MM.1S (cell line): ENCODE data around the gene IFNW1.
"Not testable (repeated sequence)": the region's sequence is repeated elsewhere in the genome, so short reads cannot be mapped to it uniquely, and the experiment has no call there.

Experiments used
- DNase-seq: peaks from one replicate; pipeline ENCODE4 v3.0.0-alpha.2; 2015
- H2AFZ ChIP-seq: fragments of 300-600 bp; sonication (generic); 2 replicates; pipeline ENCODE4 v1.6.0; 2016; ENCODE audit warnings: antibody characterized with exemption, low read length
- H3F3A ChIP-seq: fragments of 300-600 bp; sonication (generic); 2 replicates; pipeline ENCODE4 v1.6.1; 2016; ENCODE audit warnings: mild to moderate bottlenecking, antibody characterized with exemption, low read length, moderate library complexity, mixed read lengths; ENCODE audit not compliant: insufficient read depth
- H3K27ac ChIP-seq: fragments of 300-600 bp; sonication (generic); 2 replicates; pipeline ENCODE4 v1.5.1; 2016; ENCODE audit warnings: mild to moderate bottlenecking, low read length
- H3K27me3 ChIP-seq: fragments of 300-600 bp; sonication (generic); replicated peaks from 2 replicates; pipeline ENCODE4 v1.6.0; 2016; ENCODE audit warnings: low read length; ENCODE audit not compliant: insufficient read depth
- H3K36me3 ChIP-seq: fragments of 300-600 bp; sonication (generic); replicated peaks from 2 replicates; pipeline ENCODE4 v1.6.1; 2016; ENCODE audit warnings: mild to moderate bottlenecking, low read length, mixed read lengths; ENCODE audit not compliant: insufficient read depth
- H3K4me1 ChIP-seq: fragments of 300-600 bp; sonication (generic); 2 replicates; pipeline ENCODE4 v1.6.1; 2016; ENCODE audit warnings: low read length, mixed read lengths
- H3K4me2 ChIP-seq: fragments of 300-600 bp; sonication (generic); 2 replicates; pipeline ENCODE4 v1.6.0; 2016; ENCODE audit warnings: low read depth, low read length
- H3K4me3 ChIP-seq: fragments of 300-600 bp; sonication (generic); 2 replicates; pipeline ENCODE4 v1.5.1; 2016; ENCODE audit warnings: low read length, mixed read lengths
- H3K79me2 ChIP-seq: fragments of 300-600 bp; sonication (generic); 2 replicates; pipeline ENCODE4 v1.6.1; 2016; ENCODE audit warnings: mixed run types, low read length, mixed read lengths
- H3K9ac ChIP-seq: fragments of 300-600 bp; sonication (generic); 2 replicates; pipeline ENCODE4 v1.6.1; 2016; ENCODE audit warnings: low read length, mixed read lengths
- H3K9me2 ChIP-seq: fragments of 300-600 bp; sonication (generic); replicated peaks from 2 replicates; pipeline ENCODE4 v1.6.1; 2016; ENCODE audit warnings: mild to moderate bottlenecking, low read length, mixed read lengths; ENCODE audit not compliant: insufficient read depth
- H3K9me3 ChIP-seq: fragments of 300-600 bp; sonication (generic); replicated peaks from 2 replicates; pipeline ENCODE4 v1.6.1; 2016; ENCODE audit warnings: mild to moderate bottlenecking, low read length, mixed read lengths; ENCODE audit not compliant: insufficient read depth
- H4K20me1 ChIP-seq: fragments of 300-600 bp; sonication (generic); 2 replicates; pipeline ENCODE4 v1.6.1; 2016; ENCODE audit warnings: mild to moderate bottlenecking, low read length, moderate library complexity, mixed read lengths; ENCODE audit not compliant: insufficient read depth
- CTCF ChIP-seq: fragments of 300-600 bp; sonication (generic); IDR thresholded peaks from 2 replicates; pipeline ENCODE4 v1.5.1; 2016; ENCODE audit warnings: antibody characterized with exemption, low read length, mixed read lengths
- EZH2 ChIP-seq: fragments of 300-600 bp; sonication (generic); optimal IDR thresholded peaks from 2 replicates; pipeline ENCODE3; 2017; ENCODE audit warnings: low read depth, mild to moderate bottlenecking, antibody characterized with exemption, low read length, mixed read lengths
- EZH2phosphoT487 ChIP-seq: fragments of 300-600 bp; sonication (generic); IDR thresholded peaks from 2 replicates; pipeline ENCODE4 v1.6.1; 2018; ENCODE audit warnings: antibody characterized with exemption, low read length

IFNW1 gene

GRCh38 chr9:21172156-21172555 is 30.5 kb upstream of the IFNW1 start:
- TF ChIP-seq CTCF (no peak), EZH2phosphoT487 (no peak), EZH2 (no peak)
- Histone ChIP-seq H3K36me3 (no peaks in the 10 kb centered on the region), H3K4me3 (no peak overlapping the region), H4K20me1 (no peaks in the 10 kb centered on the region), H3K27ac (no peak overlapping the region), H3K9ac (no peak overlapping the region), H3K79me2 (no peaks in the 10 kb centered on the region), H3K27me3 (no peaks in the 10 kb centered on the region), H3K9me2 (no peaks in the 10 kb centered on the region), H3K4me1 (no peaks in the 10 kb centered on the region), H3K9me3 (no peaks in the 10 kb centered on the region), H2AFZ (no peak overlapping the region), H3K4me2 (no peak overlapping the region), H3F3A (no peaks in the 10 kb centered on the region)
- DNase-seq = no peak

- Histone ChIP-seq H3F3A (no peaks in the 10 kb centered on the region), H3K9ac (no peak overlapping the region), H4K20me1 (no peaks in the 10 kb centered on the region), H3K79me2 (no peaks in the 10 kb centered on the region), H3K4me1 (no peaks in the 10 kb centered on the region), H3K9me3 (no peaks in the 10 kb centered on the region), H3K9me2 (no peaks in the 10 kb centered on the region), H3K27ac (no peak overlapping the region), H2AFZ (no peak overlapping the region), H3K4me2 (no peak overlapping the region), H3K27me3 (no peaks in the 10 kb centered on the region), H3K36me3 (no peaks in the 10 kb centered on the region), H3K4me3 (no peak overlapping the region)
- no peak for TF ChIP-seq EZH2
- no peak for TF ChIP-seq CTCF
- TF ChIP-seq EZH2phosphoT487 = no peak
- no peak for DNase-seq
These were observed 29.7 kb upstream of the IFNW1 start for GRCh38 chr9:21171351-21171750.

- H3K4me1 ChIP-seq, DNase-seq, H3K4me2 ChIP-seq, H3K9me2 ChIP-seq, H3K4me3 ChIP-seq, H2AFZ ChIP-seq, H3K36me3 ChIP-seq, H4K20me1 ChIP-seq, H3K9ac ChIP-seq, H3K79me2 ChIP-seq, H3K27ac ChIP-seq, H3K27me3 ChIP-seq, H3K9me3 ChIP-seq, H3F3A ChIP-seq: not testable (repeated sequence)
These were observed 24.9 kb upstream of the IFNW1 start, which contains the start of gene IFNA21 for GRCh38 chr9:21166560-21166959. IFNA21 (minus strand) TSS chr9:21166660; CDS start chr9:21166612, 48 bp downstream.

- TF ChIP-seq EZH2 (no peak), EZH2phosphoT487 (no peak)
- Histone ChIP-seq H3K9me3 (no peaks in the 10 kb centered on the region), H3K79me2 (no peaks in the 10 kb centered on the region), H2AFZ (no peak overlapping the region), H4K20me1 (no peaks in the 10 kb centered on the region), H3K27me3 (no peaks in the 10 kb centered on the region), H3K27ac (no peak overlapping the region), H3F3A (no peaks in the 10 kb centered on the region), H3K4me2 (no peak overlapping the region), H3K36me3 (no peaks in the 10 kb centered on the region), H3K9ac (no peak overlapping the region), H3K9me2 (no peaks in the 10 kb centered on the region), H3K4me1 (no peaks in the 10 kb centered on the region), H3K4me3 (no peak overlapping the region)
- no peak for DNase-seq
These were observed 23.9 kb upstream of the IFNW1 start for GRCh38 chr9:21165516-21165915.
